HepG2 (cell line): ENCODE data around the gene TSPAN3. TPM values are rescaled to one million over a fixed set of nuclear protein-coding genes. Genes with fewer than 3 reads are reported as not detected.

ENCODE experiments used
- ATAC-seq: fragments of 200-7000 bp; cut with Tn5 transposase; 3 replicates; pipeline ENCODE4 v1.9.1; 2020; ENCODE audit warnings: mild to moderate bottlenecking, moderate library complexity
- BruUV-seq: library from RNA; stranded (reverse); fragments of 400-500 nt; replicated peaks from 2 replicates; lab custom pipeline; 2021; lab: Mats Ljungman, UMichigan
- CTCF ChIA-PET: fragments of 300-600 bp; formaldehyde crosslinking; extraction: SDS; loops from one replicate; lab custom pipeline; 2021; ENCODE audit warnings: low total read pairs, inconsistent platforms, low intra/inter-chr PET ratio; lab: Yijun Ruan, JAX
- POLR2A ChIA-PET: fragments of 350-600 bp; sonication (Branson Sonifier 250); formaldehyde crosslinking; loops from one replicate; lab custom pipeline; 2020; ENCODE audit warnings: antibody characterized with exemption, inconsistent platforms; lab: Yijun Ruan, JAX
- DNase-seq: peaks from one replicate; pipeline ENCODE4 v3.0.0-alpha.2; 2015; ENCODE audit warnings: low spot score
- FAIRE-seq: peaks from 3 replicates; lab custom pipeline; 2011; peaks lifted over from hg19 to GRCh38; lab: Jason Lieb, UNC
- H2AFZ ChIP-seq: one replicate; pipeline ENCODE4 v1.6.1; 2011; ENCODE audit warnings: low read length, inconsistent platforms
- H3K27ac ChIP-seq: fragments of 300-600 bp; 3 replicates; pipeline ENCODE4 v1.8.0; 2011; ENCODE audit warnings: mixed run types, mild to moderate bottlenecking, mixed read lengths, low read length, inconsistent platforms; ENCODE audit not compliant: insufficient read depth; ENCODE audit errors: extremely low read length
- H3K27me3 ChIP-seq, 2 experiments: fragments of 200-600 bp in 1 of 2; 2 replicates in 1 of 2; 3 replicates in 1 of 2; pipeline versions ENCODE4 v1.6.0 to v1.8.0; 2011; ENCODE audit warnings: low read length in 2 of 2, mild to moderate bottlenecking in 2 of 2, moderate library complexity in 2 of 2, inconsistent platforms in 1 of 2; ENCODE audit not compliant: insufficient read depth in 2 of 2, control insufficient read depth in 1 of 2
- H3K36me3 ChIP-seq, 2 experiments: fragments of 200-600 bp in 1 of 2; replicated peaks in 1 of 2; 2 replicates in 1 of 2; 3 replicates in 1 of 2; pipeline versions ENCODE4 v1.5.1 to v1.8.0; 2011; ENCODE audit warnings: low read length in 2 of 2, inconsistent platforms in 1 of 2; ENCODE audit not compliant: insufficient read depth in 2 of 2, control insufficient read depth in 1 of 2
- H3K4me1 ChIP-seq: 2 replicates; pipeline ENCODE4 v1.5.1; 2012; ENCODE audit warnings: low read length, inconsistent platforms; ENCODE audit not compliant: insufficient read depth
- H3K4me2 ChIP-seq: 2 replicates; pipeline ENCODE4 v1.6.0; 2011; ENCODE audit warnings: low read depth, low read length, inconsistent platforms
- H3K4me3 ChIP-seq, 3 experiments: fragments of 200-600 bp in 1 of 3; sonication (generic), shearing (Covaris generic) in 1 of 3; replicated peaks in 1 of 3; 2 replicates each; pipeline ENCODE4 v1.5.1; 2011 to 2016; ENCODE audit warnings: low read length in 3 of 3, inconsistent platforms in 2 of 3, low read depth in 2 of 3, mild to moderate bottlenecking in 2 of 3, control low read depth in 1 of 3, mixed read lengths in 1 of 3; ENCODE audit not compliant: insufficient read depth in 1 of 3
- H3K79me2 ChIP-seq: one replicate; pipeline ENCODE4 v1.6.1; 2011; ENCODE audit warnings: low read length, inconsistent platforms; ENCODE audit not compliant: insufficient read depth
- H3K9ac ChIP-seq: 2 replicates; pipeline ENCODE4 v1.6.0; 2011; ENCODE audit warnings: mild to moderate bottlenecking, low read depth, low read length, inconsistent platforms; ENCODE audit not compliant: insufficient read depth
- H3K9me3 ChIP-seq: 2 replicates; pipeline ENCODE4 v1.5.1; 2012; ENCODE audit warnings: mild to moderate bottlenecking, low read length
- H4K20me1 ChIP-seq: 2 replicates; pipeline ENCODE4 v1.6.0; 2011; ENCODE audit warnings: inconsistent platforms, mild to moderate bottlenecking, low read length, moderate library complexity; ENCODE audit not compliant: insufficient read depth
- DBP ChIP-seq: sonication (generic); formaldehyde crosslinking; IDR thresholded peaks from 2 replicates; pipeline ENCODE4 v1.4.0; 2020; ENCODE audit warnings: missing genetic modification reagents; ENCODE audit errors: not compliant biosample characterization
- NCOA2 ChIP-seq: sonication (generic); formaldehyde crosslinking; IDR thresholded peaks from 2 replicates; pipeline ENCODE4 v1.8.0; 2022; ENCODE audit warnings: inconsistent platforms
- THYN1 ChIP-seq: sonication (generic); formaldehyde crosslinking; IDR thresholded peaks from 2 replicates; pipeline ENCODE4 v1.8.1; 2023; ENCODE audit warnings: low read depth, mild to moderate bottlenecking, moderate library complexity, missing genetic modification reagents, borderline replicate concordance
- ZNF501 ChIP-seq: sonication (generic); formaldehyde crosslinking; IDR thresholded peaks from 2 replicates; pipeline ENCODE4 v1.5.1; 2020; ENCODE audit warnings: mild to moderate bottlenecking, moderate library complexity, missing genetic modification reagents
- WGBS: methylation state at CpG from one replicate; pipeline ENCODE4 v1.1.6; 2017; ENCODE audit warnings: low lambda C conversion rate; 5-methylcytosine and 5-hydroxymethylcytosine counted together
- in situ Hi-C: cut with HindIII; loops from 2 replicates; pipeline ENCODE4 v1.10.0; 2017; ENCODE audit warnings: low pct_unique_long_range_greater_than_20kb; ENCODE audit not compliant: extremely low pct_ligation_motif_present
- intact Hi-C: fragments of 100-400 bp; cut with micrococcal nuclease; formaldehyde crosslinking; loops from one replicate; pipeline ENCODE4 v1.10.0; 2022; ENCODE audit not compliant: unreplicated experiment
- polyA plus RNA-seq, 8 experiments: library from polyadenylated mRNA; depleted of rRNA in 3 of 8; stranded (reverse) in 7 of 8; unstranded in 1 of 8; fragments of >200 nt; fragmentation: Illumina TruSeq in 4 of 8; extraction: Trizol in 4 of 8; gene quantifications; 2 replicates each; pipeline versions ENCODE4 v1.2.1 to v1.2.3, GENCODE V29; 2011 to 2016; ENCODE audit warnings: low read depth in 4 of 8, missing spikeins in 1 of 8, mixed read lengths in 1 of 8; ENCODE audit not compliant: insufficient read depth in 1 of 8
- total RNA-seq, 5 experiments: library from RNA; depleted of rRNA; stranded (reverse); fragments of >200 nt; fragmentation: Illumina TruSeq; extraction: Trizol; gene quantifications; 2 replicates each; pipeline ENCODE4 v1.2.3, GENCODE V29; 2016; ENCODE audit warnings: low read depth in 1 of 5

TSPAN3 gene
- total and polyA plus RNA-seq, 2 of the 13 experiments (the other 11 are each of a cell fraction or from before 2014, with no cell fraction given), result 167 to 170 TPM

GRCh38 chr15:77016321-77016695 is 54.6 kb downstream of the TSPAN3 start:
- H3K9ac ChIP-seq, result no peak overlapping the region
- no peak overlapping the region for H3K4me2 ChIP-seq
- no TSS peak for BruUV-seq
- TF ChIP-seq ZNF501 (CRISPR knock-in tag), result no peak
- no peaks in the 10 kb centered on the region for H3K79me2 ChIP-seq
- in situ Hi-C loops (no loop called here), intact Hi-C loops (no loop called here)
- FAIRE-seq (no peak), DNase-seq (no peak), ATAC-seq (no peak)
- 0% methylated on average over 2 of the region's 3 CpGs for WGBS
- H3K4me3 ChIP-seq, result no peak overlapping the region
- no peaks in the 10 kb centered on the region for H3K4me1 ChIP-seq
- peaks cover 10 to 72% of the 10 kb centered on the region in 2 experiments; a peak in 4 of 5 replicates for H3K27me3 ChIP-seq
- CTCF ChIA-PET, result no interaction called here
- no peaks in the 10 kb centered on the region for H3K36me3 ChIP-seq
- POLR2A ChIA-PET, result no interaction called here
- no peaks in the 10 kb centered on the region for H4K20me1 ChIP-seq
- H3K27ac ChIP-seq, result no peak overlapping the region
- H2AFZ ChIP-seq, result no peak overlapping the region
- H3K9me3 ChIP-seq, result no peaks in the 10 kb centered on the region

- H4K20me1 ChIP-seq, result no peaks in the 10 kb centered on the region
- no peaks in the 10 kb centered on the region for H3K4me1 ChIP-seq
- CTCF ChIA-PET, result no interaction called here
- no peaks in the 10 kb centered on the region for H3K9me3 ChIP-seq
- no peak overlapping the region for H3K27ac ChIP-seq
- POLR2A ChIA-PET, result no interaction called here
- BruUV-seq, result no TSS peak
- intact Hi-C loops (no loop called here), in situ Hi-C loops (no loop called here)
- H3K36me3 ChIP-seq, result no peaks in the 10 kb centered on the region
- no peak overlapping the region for H3K9ac ChIP-seq
- no peak for ATAC-seq
- no peak overlapping the region for H2AFZ ChIP-seq
- TF ChIP-seq THYN1 (CRISPR knock-in tag), result no peak
- no peak for TF ChIP-seq NCOA2 (CRISPR knock-in tag)
- TF ChIP-seq DBP (CRISPR knock-in tag), result no peak
- no peaks in the 10 kb centered on the region for H3K79me2 ChIP-seq
- H3K4me2 ChIP-seq, result no peak overlapping the region
- DNase-seq, result no peak
- WGBS, result 30% methylated on average over 3 of the region's 21 CpGs
- H3K4me3 ChIP-seq, result no peak overlapping the region
- peaks cover 10 to 74% of the 10 kb centered on the region in 2 experiments; a peak in 4 of 5 replicates for H3K27me3 ChIP-seq
- no peak for FAIRE-seq
Measured at GRCh38 chr15:77015646-77016320, 55.1 kb downstream of the TSPAN3 start.
